Measurements from ENCODE around the gene IFI27.

GRCh38 chr14:94077111-94077821 lies 33.3 kb upstream of the IFI27 start:
- TF ChIP-seq, protein P1, sequence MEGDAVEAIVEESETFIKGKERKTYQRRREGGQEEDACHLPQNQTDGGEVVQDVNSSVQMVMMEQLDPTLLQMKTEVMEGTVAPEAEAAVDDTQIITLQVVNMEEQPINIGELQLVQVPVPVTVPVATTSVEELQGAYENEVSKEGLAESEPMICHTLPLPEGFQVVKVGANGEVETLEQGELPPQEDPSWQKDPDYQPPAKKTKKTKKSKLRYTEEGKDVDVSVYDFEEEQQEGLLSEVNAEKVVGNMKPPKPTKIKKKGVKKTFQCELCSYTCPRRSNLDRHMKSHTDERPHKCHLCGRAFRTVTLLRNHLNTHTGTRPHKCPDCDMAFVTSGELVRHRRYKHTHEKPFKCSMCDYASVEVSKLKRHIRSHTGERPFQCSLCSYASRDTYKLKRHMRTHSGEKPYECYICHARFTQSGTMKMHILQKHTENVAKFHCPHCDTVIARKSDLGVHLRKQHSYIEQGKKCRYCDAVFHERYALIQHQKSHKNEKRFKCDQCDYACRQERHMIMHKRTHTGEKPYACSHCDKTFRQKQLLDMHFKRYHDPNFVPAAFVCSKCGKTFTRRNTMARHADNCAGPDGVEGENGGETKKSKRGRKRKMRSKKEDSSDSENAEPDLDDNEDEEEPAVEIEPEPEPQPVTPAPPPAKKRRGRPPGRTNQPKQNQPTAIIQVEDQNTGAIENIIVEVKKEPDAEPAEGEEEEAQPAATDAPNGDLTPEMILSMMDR (IDR thresholded peaks at IDR 0.05; ENCODE audit: borderline replicate concordance, extremely low read depth, low read length, poor library complexity, severe bottlenecking), result no peak
- no peak for TF ChIP-seq EZH2 (IDR thresholded peaks at IDR 0.05; ENCODE audit: borderline replicate concordance, low read depth, low read length, severe bottlenecking)
